Measurements from ENCODE around the gene FAAP24. TPM values are rescaled to one million over a fixed set of nuclear protein-coding genes. Genes with fewer than 3 reads are reported as not detected.
A peak's percentile ranks its signal among the peaks of the same experiment; 100 is the strongest.
"Not testable (repeated sequence)": the region's sequence is repeated elsewhere in the genome, so short reads cannot be mapped to it uniquely, and the experiment has no call there.

The FAAP24 gene
- total RNA-seq, 1 experiment from 2014 or later, result 6.0 TPM

- H3K56ac ChIP-seq (ENCODE audit: insufficient read length, low read depth, low read length); H4K20me1 ChIP-seq (ENCODE audit: control insufficient read depth, insufficient read depth, insufficient read length); H3K27me3 Mint-ChIP-seq (ENCODE audit: low read depth); H4K91ac ChIP-seq (ENCODE audit: insufficient read length, low read depth, low read length); H3T11ph ChIP-seq (ENCODE audit: low read length); H3K9ac ChIP-seq (ENCODE audit: extremely low read depth, insufficient read length, low read length); H2AFZ ChIP-seq (ENCODE audit: low read length); H2BK20ac ChIP-seq (ENCODE audit: low read depth, low read length, poor library complexity, severe bottlenecking); H3K14ac ChIP-seq (ENCODE audit: insufficient read depth, low read length); H2BK12ac ChIP-seq (ENCODE audit: insufficient read length, low read depth, low read length); DNase-seq; H2AK5ac ChIP-seq (ENCODE audit: insufficient read length, low read length); H3K4me1 ChIP-seq (ENCODE audit: insufficient read depth, low read length); H3K18ac ChIP-seq (ENCODE audit: insufficient read length, low read depth, low read length); H3K23ac ChIP-seq (ENCODE audit: insufficient read length, low read depth, low read length); H2BK5ac ChIP-seq (ENCODE audit: insufficient read length, low read length); H3K4ac ChIP-seq (ENCODE audit: low read depth, low read length); H3K79me2 ChIP-seq (ENCODE audit: insufficient read depth, low read length); H4K5ac ChIP-seq (ENCODE audit: insufficient read length, low read depth, low read length); H2BK120ac ChIP-seq (ENCODE audit: low read depth, low read length, poor library complexity, severe bottlenecking); H4K8ac ChIP-seq (replicated peaks; ENCODE audit: insufficient read length, low read depth, low read length); H3K79me1 ChIP-seq (ENCODE audit: insufficient read depth, low read depth, low read length, poor library complexity, severe bottlenecking); H2BK15ac ChIP-seq (ENCODE audit: low read depth, low read length); H3K4me3 Mint-ChIP-seq; H3K27ac ChIP-seq (ENCODE audit: insufficient read length, low read depth, low read length); H3K27me3 ChIP-seq (ENCODE audit: insufficient read depth, low read length); H3K4me2 ChIP-seq (ENCODE audit: insufficient read depth, insufficient read length, low read length); H3K23me2 ChIP-seq (ENCODE audit: insufficient read length, low read depth, low read length, poor library complexity, severe bottlenecking): not testable (repeated sequence)
- WGBS (ENCODE audit: extremely low coverage, insufficient read length, low lambda C conversion rate), result no CpG with 5 or more reads among the region's 5 CpGs
- Mint-ChIP-seq H3K4me1 (peaks cover 24 to 38% of the 10 kb centered on the region in 2 experiments), H3K27ac (peak overlapping the region in 2 of 3 experiments; percentile 44 to 65; a peak in 4 of 7 replicates), H3K9me3 (peaks cover 26 to 29% of the 10 kb centered on the region in 2 experiments), H3K36me3 (ENCODE audit: insufficient read depth in 1 of 3, low read depth in 3 of 3) (peaks cover 38 to 58% (median 48%) of the 10 kb centered on the region in 3 experiments)
- H3K9me3 ChIP-seq (ENCODE audit: control insufficient read depth, low read depth, low read length), result peaks cover 11% of the 10 kb centered on the region
These were observed 54.6 kb downstream of the FAAP24 start for GRCh38 chr19:33026602-33027001.

Other genes starting within 250 kb of the FAAP24 start
- gene SLC7A9, start 102.5 kb upstream of the FAAP24 start, total RNA-seq (2021), result not detected in 2 replicates
- 21.4 and 22.1 TPM in 2 replicates for gene CEP89, start 284 bp upstream of the FAAP24 start, total RNA-seq (2021)
- gene RHPN2, start 92.6 kb downstream of the FAAP24 start, total RNA-seq (2021), result 29.1 and 29.2 TPM in 2 replicates
- gene GPATCH1, start 108.9 kb downstream of the FAAP24 start, total RNA-seq (2021), result 11.7 and 12.2 TPM in 2 replicates
- gene WDR88, start 159.9 kb downstream of the FAAP24 start, total RNA-seq (2021), result not detected in 2 replicates
- 29.2 and 34.4 TPM in 2 replicates for gene LRP3, start 222.1 kb downstream of the FAAP24 start, total RNA-seq (2021)

All from H9 (cell line).